ENCODE data around the gene PALM2AKAP2. TPM values are rescaled to one million over a fixed set of nuclear protein-coding genes. Genes with fewer than 3 reads are reported as not detected.
"Not testable (repeated sequence)": the region's sequence is repeated elsewhere in the genome, so short reads cannot be mapped to it uniquely, and the experiment has no call there.

Gene PALM2AKAP2
- total RNA-seq, 2 experiments from 2014 or later, result not detected

DNA sequence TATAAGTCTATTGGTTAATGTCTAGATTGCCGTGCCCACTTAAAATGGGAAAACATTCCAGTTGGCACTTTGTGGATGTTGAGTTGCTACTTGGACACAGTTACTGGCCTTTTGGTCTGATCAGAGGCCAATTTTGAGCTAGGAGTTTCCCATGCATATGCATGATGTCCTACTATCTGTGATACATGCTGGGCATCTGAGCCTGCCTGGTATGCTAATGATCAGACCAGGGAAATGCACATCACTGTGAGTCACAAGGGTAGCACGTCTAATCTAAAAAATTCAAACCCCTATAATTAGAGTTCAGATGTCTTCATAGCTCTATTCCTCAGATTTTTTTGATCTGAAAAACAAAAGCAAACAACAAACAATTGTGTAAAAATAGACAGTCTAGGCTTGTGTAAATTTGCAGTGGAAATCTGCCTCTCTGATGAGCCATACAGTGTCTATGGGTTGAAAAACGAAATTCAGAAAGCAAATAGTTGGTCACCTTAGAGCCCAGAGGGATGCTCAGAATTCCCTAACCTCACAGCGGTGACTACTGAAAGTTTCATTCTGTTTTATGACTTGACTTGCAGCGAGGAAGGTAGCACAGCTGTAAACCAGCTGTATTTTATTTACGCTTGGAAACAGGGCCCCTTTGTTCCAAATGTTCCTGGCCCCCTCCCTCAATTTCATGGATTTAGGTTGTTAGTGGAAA, 37.3 kb downstream of the PALM2AKAP2 start:
- ChIA-PET POLR2A (interaction anchor here (1.4 kb wide), 1 partner anchor 97 kb away, joined by 4 read pairs; no protein-coding TSS in a partner anchor), CTCF (ENCODE audit: unreplicated experiment) (no interaction called here)
- Histone ChIP-seq H3K27ac (ENCODE audit: low read depth, low read length, poor library complexity, severe bottlenecking) (no peak overlapping the region), H3K4me1 (ENCODE audit: insufficient read depth, low read length, poor library complexity, severe bottlenecking) (no peaks in the 10 kb centered on the region), H3K36me3 (ENCODE audit: insufficient read depth, low read length) (no peaks in the 10 kb centered on the region), H3K9me3 (ENCODE audit: low read length) (no peaks in the 10 kb centered on the region), H4K20me1 (ENCODE audit: insufficient read depth, low read length) (no peaks in the 10 kb centered on the region), H3K9me2 (ENCODE audit: insufficient read depth, low read length) (no peaks in the 10 kb centered on the region), H3K4me3 (ENCODE audit: low read depth, low read length, poor library complexity, severe bottlenecking) (no peak overlapping the region), H2AFZ (ENCODE audit: low read length) (no peak overlapping the region), H3K4me2 (ENCODE audit: low read length) (no peak overlapping the region), H3K79me2 (ENCODE audit: insufficient read depth, low read depth, low read length) (no peaks in the 10 kb centered on the region)
- intact Hi-C loops (cut with micrococcal nuclease; ENCODE audit: unreplicated experiment), result loop anchor here (5.0 kb wide), 1 partner anchor 90 kb away; no protein-coding TSS in a partner anchor
- BruUV-seq (replicated peaks), result no TSS peak
- no peak for TF ChIP-seq EZH2phosphoT487 (IDR thresholded peaks at IDR 0.05; ENCODE audit: borderline replicate concordance, low read depth, low read length)
- TF ChIP-seq, protein P1, sequence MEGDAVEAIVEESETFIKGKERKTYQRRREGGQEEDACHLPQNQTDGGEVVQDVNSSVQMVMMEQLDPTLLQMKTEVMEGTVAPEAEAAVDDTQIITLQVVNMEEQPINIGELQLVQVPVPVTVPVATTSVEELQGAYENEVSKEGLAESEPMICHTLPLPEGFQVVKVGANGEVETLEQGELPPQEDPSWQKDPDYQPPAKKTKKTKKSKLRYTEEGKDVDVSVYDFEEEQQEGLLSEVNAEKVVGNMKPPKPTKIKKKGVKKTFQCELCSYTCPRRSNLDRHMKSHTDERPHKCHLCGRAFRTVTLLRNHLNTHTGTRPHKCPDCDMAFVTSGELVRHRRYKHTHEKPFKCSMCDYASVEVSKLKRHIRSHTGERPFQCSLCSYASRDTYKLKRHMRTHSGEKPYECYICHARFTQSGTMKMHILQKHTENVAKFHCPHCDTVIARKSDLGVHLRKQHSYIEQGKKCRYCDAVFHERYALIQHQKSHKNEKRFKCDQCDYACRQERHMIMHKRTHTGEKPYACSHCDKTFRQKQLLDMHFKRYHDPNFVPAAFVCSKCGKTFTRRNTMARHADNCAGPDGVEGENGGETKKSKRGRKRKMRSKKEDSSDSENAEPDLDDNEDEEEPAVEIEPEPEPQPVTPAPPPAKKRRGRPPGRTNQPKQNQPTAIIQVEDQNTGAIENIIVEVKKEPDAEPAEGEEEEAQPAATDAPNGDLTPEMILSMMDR (conservative IDR thresholded peaks at IDR 0.05; ENCODE audit: low read length), result no peak
- DNase-seq (ENCODE audit: low spot score), result no peak

DNA sequence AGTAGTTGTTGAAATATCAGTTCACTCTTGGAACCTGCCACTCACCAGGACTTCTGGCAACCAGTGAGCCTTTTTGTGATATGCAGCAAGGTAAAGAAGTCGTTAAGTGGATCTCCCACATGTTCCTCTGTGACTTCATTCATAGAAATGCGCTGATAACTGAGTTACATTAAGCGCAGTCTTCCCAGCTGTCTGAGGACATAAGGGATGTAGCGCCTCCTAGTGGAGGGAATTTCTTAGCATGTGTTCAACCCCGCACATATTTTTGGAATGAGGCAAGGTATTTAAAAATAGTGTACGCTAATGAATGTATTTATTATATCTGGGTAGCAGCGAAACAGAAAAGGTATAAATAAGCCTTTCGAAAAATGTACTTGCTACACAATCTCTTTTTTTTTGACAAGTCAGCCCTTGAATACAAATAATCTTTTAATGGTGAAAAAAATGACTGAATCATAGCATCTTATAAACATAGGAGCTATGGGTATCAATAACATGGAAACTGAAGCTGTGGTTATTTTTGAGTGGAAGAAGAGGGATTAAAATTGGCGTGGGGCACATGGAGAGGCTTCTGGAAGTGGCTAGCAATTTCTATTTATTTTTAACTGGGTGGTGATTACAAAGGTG, 38.0 kb downstream of the PALM2AKAP2 start:
- TF ChIP-seq, protein P1 (conservative IDR thresholded peaks at IDR 0.05; ENCODE audit: low read length), result peak; percentile 97
- no peak for TF ChIP-seq EZH2phosphoT487 (IDR thresholded peaks at IDR 0.05; ENCODE audit: borderline replicate concordance, low read depth, low read length)
- CTCF ChIA-PET (ENCODE audit: unreplicated experiment), result no interaction called here
- no peaks in the 10 kb centered on the region for H3K9me3 ChIP-seq (ENCODE audit: low read length)
- no peaks in the 10 kb centered on the region for H3K79me2 ChIP-seq (ENCODE audit: insufficient read depth, low read depth, low read length)
- H3K9me2 ChIP-seq (ENCODE audit: insufficient read depth, low read length), result no peaks in the 10 kb centered on the region
- no peak overlapping the region for H2AFZ ChIP-seq (ENCODE audit: low read length)
- no TSS peak for BruUV-seq (replicated peaks)
- H3K4me3 ChIP-seq (ENCODE audit: low read depth, low read length, poor library complexity, severe bottlenecking), result no peak overlapping the region
- no peak overlapping the region for H3K27ac ChIP-seq (ENCODE audit: low read depth, low read length, poor library complexity, severe bottlenecking)
- no peaks in the 10 kb centered on the region for H3K36me3 ChIP-seq (ENCODE audit: insufficient read depth, low read length)
- POLR2A ChIA-PET, result interaction anchor here (0.7 kb wide), 1 partner anchor 568 kb away, joined by 4 read pairs; no protein-coding TSS in a partner anchor
- peak; percentile 76 for DNase-seq (ENCODE audit: low spot score)
- no peaks in the 10 kb centered on the region for H3K4me1 ChIP-seq (ENCODE audit: insufficient read depth, low read length, poor library complexity, severe bottlenecking)
- no peak overlapping the region for H3K4me2 ChIP-seq (ENCODE audit: low read length)
- no peaks in the 10 kb centered on the region for H4K20me1 ChIP-seq (ENCODE audit: insufficient read depth, low read length)
- intact Hi-C loops (cut with micrococcal nuclease; ENCODE audit: unreplicated experiment), result loop anchor here (2.0 to 5.0 kb wide), 2 partner anchors 91 to 243 kb away; no protein-coding TSS in a partner anchor

DNA sequence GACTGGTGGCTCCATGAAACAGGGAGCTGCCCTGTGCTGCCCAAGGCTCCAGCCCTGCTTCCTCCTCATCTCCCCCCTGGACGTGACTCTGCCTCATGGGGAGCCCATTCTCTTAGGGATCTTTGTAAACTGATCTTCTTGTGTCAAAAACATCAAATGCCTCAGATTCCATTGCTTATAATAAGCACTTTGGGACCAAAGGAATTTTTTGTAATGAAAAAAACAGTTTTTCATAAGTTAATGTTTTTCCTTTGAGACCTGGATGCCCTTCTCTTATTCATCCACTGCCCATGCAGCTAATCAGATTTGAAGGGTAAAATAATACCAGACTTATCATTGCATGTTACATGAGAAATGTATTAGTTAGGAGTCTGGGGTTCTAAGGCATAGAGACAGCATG, 41.7 kb downstream of the PALM2AKAP2 start:
- ChIA-PET POLR2A (no interaction called here), CTCF (ENCODE audit: unreplicated experiment) (no interaction called here)
- Histone ChIP-seq H3K79me2 (ENCODE audit: insufficient read depth, low read depth, low read length) (no peaks in the 10 kb centered on the region), H2AFZ (ENCODE audit: low read length) (no peak overlapping the region), H3K4me2 (ENCODE audit: low read length) (no peak overlapping the region), H3K4me1 (ENCODE audit: insufficient read depth, low read length, poor library complexity, severe bottlenecking) (no peaks in the 10 kb centered on the region), H3K36me3 (ENCODE audit: insufficient read depth, low read length) (no peaks in the 10 kb centered on the region), H3K9me3 (ENCODE audit: low read length) (no peaks in the 10 kb centered on the region), H3K27ac (ENCODE audit: low read depth, low read length, poor library complexity, severe bottlenecking) (no peak overlapping the region), H3K4me3 (ENCODE audit: low read depth, low read length, poor library complexity, severe bottlenecking) (no peak overlapping the region), H3K9me2 (ENCODE audit: insufficient read depth, low read length) (no peaks in the 10 kb centered on the region), H4K20me1 (ENCODE audit: insufficient read depth, low read length) (no peaks in the 10 kb centered on the region)
- no peak for TF ChIP-seq EZH2phosphoT487 (IDR thresholded peaks at IDR 0.05; ENCODE audit: borderline replicate concordance, low read depth, low read length)
- TF ChIP-seq, protein P1 (conservative IDR thresholded peaks at IDR 0.05; ENCODE audit: low read length), result no peak
- BruUV-seq (replicated peaks), result no TSS peak
- intact Hi-C loops (cut with micrococcal nuclease; ENCODE audit: unreplicated experiment), result no loop called here
- DNase-seq (ENCODE audit: low spot score), result no peak

DNA sequence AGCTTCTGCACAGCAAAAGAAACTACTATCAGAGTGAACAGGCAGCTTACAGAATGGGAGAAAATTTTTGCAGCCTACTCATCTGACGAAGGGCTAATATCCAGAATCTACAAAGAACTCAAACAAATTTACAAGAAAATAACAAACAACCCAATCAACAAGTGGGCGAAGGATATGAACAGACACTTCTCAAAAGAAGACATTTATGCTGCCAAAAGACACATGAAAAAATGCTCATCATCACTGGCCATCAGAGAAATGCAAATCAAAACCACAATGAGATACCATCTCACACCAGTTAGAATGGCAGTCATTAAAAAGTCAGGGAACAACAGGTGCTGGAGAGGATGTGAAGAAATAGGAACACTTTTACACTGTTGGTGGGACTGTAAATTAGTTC, 45.4 kb downstream of the PALM2AKAP2 start:
- H3K79me2 ChIP-seq (ENCODE audit: insufficient read depth, low read depth, low read length); H2AFZ ChIP-seq (ENCODE audit: low read length); H3K36me3 ChIP-seq (ENCODE audit: insufficient read depth, low read length); H4K20me1 ChIP-seq (ENCODE audit: insufficient read depth, low read length); POLR2A ChIA-PET; H3K4me1 ChIP-seq (ENCODE audit: insufficient read depth, low read length, poor library complexity, severe bottlenecking); intact Hi-C loops (cut with micrococcal nuclease; ENCODE audit: unreplicated experiment); H3K9me3 ChIP-seq (ENCODE audit: low read length); H3K9me2 ChIP-seq (ENCODE audit: insufficient read depth, low read length); BruUV-seq (replicated peaks); H3K4me2 ChIP-seq (ENCODE audit: low read length); H3K4me3 ChIP-seq (ENCODE audit: low read depth, low read length, poor library complexity, severe bottlenecking); DNase-seq (ENCODE audit: low spot score); CTCF ChIA-PET (ENCODE audit: unreplicated experiment); H3K27ac ChIP-seq (ENCODE audit: low read depth, low read length, poor library complexity, severe bottlenecking): not testable (repeated sequence)

Data from OCI-LY7 (cell line).